Gastroesophageal sphincter (tissue), 3 donors: ENCODE results near the gene PHPT1.
"Not testable (repeated sequence)": the region's sequence is repeated elsewhere in the genome, so short reads cannot be mapped to it uniquely, and the experiment has no call there.

ENCODE experiments used
- EP300 ChIP-seq: sonication (generic); formaldehyde crosslinking; IDR thresholded peaks from one replicate; pipeline ENCODE4 v1.6.1; 2017; ENCODE audit warnings: antibody characterized with exemption, mild to moderate bottlenecking
- POLR2A ChIP-seq, 2 donors: fragments of 450-650 bp; IDR thresholded peaks; one replicate each; pipeline ENCODE4 v1.6.1; 2017; ENCODE audit warnings: antibody characterized with exemption in 2 of 2, mild to moderate bottlenecking in 2 of 2, moderate library complexity in 1 of 2
- POLR2AphosphoS5 ChIP-seq: sonication (generic); formaldehyde crosslinking; IDR thresholded peaks from one replicate; pipeline ENCODE4 v1.6.1; 2017; ENCODE audit warnings: antibody characterized with exemption
- TF ChIP-seq, protein P1 (sequence below), 4 experiments: fragments of 200-600 bp in 2 of 4; fragments of 450-650 bp in 2 of 4; sonication (generic) in 1 of 4; IDR thresholded peaks; one replicate each; pipeline ENCODE4 v1.5.1; 2017 to 2019; ENCODE audit warnings: antibody characterized with exemption in 4 of 4, mild to moderate bottlenecking in 2 of 4, moderate library complexity in 2 of 4

DNA sequence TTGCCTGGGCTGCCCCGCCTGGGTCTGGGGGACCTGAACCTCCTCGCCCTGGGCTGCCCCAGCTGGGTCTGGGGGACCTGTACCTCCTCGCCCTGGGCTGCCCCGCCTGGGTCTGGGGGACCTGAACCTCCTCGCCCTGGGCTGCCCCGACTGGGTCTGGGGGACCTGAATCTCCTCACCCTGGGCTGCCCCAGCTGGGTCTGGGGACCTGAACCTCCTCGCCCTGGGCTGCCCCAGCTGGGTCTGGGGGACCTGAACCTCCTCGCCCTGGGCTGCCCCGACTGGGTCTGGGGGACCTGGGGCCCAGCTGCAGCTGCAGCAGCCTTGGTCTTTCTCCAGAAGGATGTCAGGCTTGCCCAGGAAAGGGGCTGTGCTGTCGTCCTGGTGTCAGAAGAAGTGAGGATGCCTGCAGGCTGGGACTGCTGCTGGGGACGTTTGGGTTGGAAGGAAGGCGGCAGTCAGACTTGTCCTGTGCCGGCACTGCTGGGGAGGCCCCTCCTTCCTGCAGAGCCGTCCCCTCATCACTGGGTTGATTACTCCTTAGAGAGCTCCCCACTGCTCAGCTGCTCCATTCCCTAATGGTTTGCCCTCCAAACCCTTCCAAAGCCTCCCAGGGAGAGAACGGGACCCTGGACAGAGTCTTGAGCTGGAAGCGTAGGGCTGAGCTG lies 15.7 kb upstream of the PHPT1 start:
- not testable (repeated sequence) for TF ChIP-seq POLR2A (IDR thresholded peaks at IDR 0.05); POLR2AphosphoS5; EP300
- TF ChIP-seq, protein P1, sequence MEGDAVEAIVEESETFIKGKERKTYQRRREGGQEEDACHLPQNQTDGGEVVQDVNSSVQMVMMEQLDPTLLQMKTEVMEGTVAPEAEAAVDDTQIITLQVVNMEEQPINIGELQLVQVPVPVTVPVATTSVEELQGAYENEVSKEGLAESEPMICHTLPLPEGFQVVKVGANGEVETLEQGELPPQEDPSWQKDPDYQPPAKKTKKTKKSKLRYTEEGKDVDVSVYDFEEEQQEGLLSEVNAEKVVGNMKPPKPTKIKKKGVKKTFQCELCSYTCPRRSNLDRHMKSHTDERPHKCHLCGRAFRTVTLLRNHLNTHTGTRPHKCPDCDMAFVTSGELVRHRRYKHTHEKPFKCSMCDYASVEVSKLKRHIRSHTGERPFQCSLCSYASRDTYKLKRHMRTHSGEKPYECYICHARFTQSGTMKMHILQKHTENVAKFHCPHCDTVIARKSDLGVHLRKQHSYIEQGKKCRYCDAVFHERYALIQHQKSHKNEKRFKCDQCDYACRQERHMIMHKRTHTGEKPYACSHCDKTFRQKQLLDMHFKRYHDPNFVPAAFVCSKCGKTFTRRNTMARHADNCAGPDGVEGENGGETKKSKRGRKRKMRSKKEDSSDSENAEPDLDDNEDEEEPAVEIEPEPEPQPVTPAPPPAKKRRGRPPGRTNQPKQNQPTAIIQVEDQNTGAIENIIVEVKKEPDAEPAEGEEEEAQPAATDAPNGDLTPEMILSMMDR (IDR thresholded peaks at IDR 0.05): not testable (repeated sequence)
